Measurements from ENCODE around the gene SAMD1. TPM values are rescaled to one million over a fixed set of nuclear protein-coding genes. Genes with fewer than 3 reads are reported as not detected.

The SAMD1 gene
- total RNA-seq (2022; extraction: Qiagen RNA extraction; ENCODE audit: low read depth) = 30.5 to 45.6 TPM (median 39.2 TPM) in 5 replicates

GRCh38 chr19:14090509-14091080, at the start of gene SAMD1:
Gene SAMD1 (minus strand): TSS chr19:14090751.

GRCh38 chr19:14136509-14137281, 46.1 kb upstream of the SAMD1 start, which contains the start of gene ASF1B:
Gene ASF1B (minus strand): TSS chr19:14136589. CDS start chr19:14136456, 133 bp downstream.

GRCh38 chr19:14117668-14118164, 27.2 kb upstream of the SAMD1 start, which contains the start of gene PRKACA:
Gene PRKACA (minus strand): TSS chr19:14117762. CDS start chr19:14117547, 215 bp downstream.

GRCh38 chr19:14085309-14085995, 5.1 kb downstream of the SAMD1 start, which contains the start of gene C19orf67:
Gene C19orf67 (minus strand): TSS chr19:14085783. CDS start chr19:14085627, 156 bp downstream.

GRCh38 chr19:14072535-14073260, 17.9 kb downstream of the SAMD1 start, which contains the start of gene MISP3:
Gene MISP3 (plus strand): TSS chr19:14072786. CDS start chr19:14073310, 524 bp downstream.

GRCh38 chr19:14061751-14062557, 28.6 kb downstream of the SAMD1 start, which contains the start of gene PALM3:
Gene PALM3 (minus strand): TSS chr19:14062076. CDS start chr19:14061980, 96 bp downstream.

Other genes with a start within 250 kb of the SAMD1 start
- gene NANOS3, start 213.6 kb downstream of the SAMD1 start, total RNA-seq (2022; extraction: Qiagen RNA extraction; ENCODE audit: low read depth) = 1.3 to 4.2 TPM (median 2.6 TPM) in 5 replicates
- 0.16 to 0.62 TPM (median 0.39 TPM) in 5 replicates for gene BRME1, start 184.6 kb downstream of the SAMD1 start, total RNA-seq (2022; extraction: Qiagen RNA extraction; ENCODE audit: low read depth)
- gene CC2D1A, start 184.6 kb downstream of the SAMD1 start, total RNA-seq (2022; extraction: Qiagen RNA extraction; ENCODE audit: low read depth) = 7.6 to 10.6 TPM (median 9.4 TPM) in 5 replicates
- 0.49 to 1.2 TPM (median 0.80 TPM) in 5 replicates for gene PODNL1, start 152.3 kb downstream of the SAMD1 start, total RNA-seq (2022; extraction: Qiagen RNA extraction; ENCODE audit: low read depth)
- 13.5 to 21.8 TPM (median 19.8 TPM) in 5 replicates for gene DCAF15, start 138.2 kb downstream of the SAMD1 start, total RNA-seq (2022; extraction: Qiagen RNA extraction; ENCODE audit: low read depth)
- gene RFX1, start 84.4 kb downstream of the SAMD1 start, total RNA-seq (2022; extraction: Qiagen RNA extraction; ENCODE audit: low read depth) = 3.1 to 6.5 TPM (median 5.4 TPM) in 5 replicates
- not detected in 5 replicates for gene RLN3, start 62.6 kb downstream of the SAMD1 start, total RNA-seq (2022; extraction: Qiagen RNA extraction; ENCODE audit: low read depth)
- 9.2 to 10.6 TPM (median 9.8 TPM) in 5 replicates for gene IL27RA, start 59.0 kb downstream of the SAMD1 start, total RNA-seq (2022; extraction: Qiagen RNA extraction; ENCODE audit: low read depth)
- gene PALM3, start 28.7 kb downstream of the SAMD1 start, total RNA-seq (2022; extraction: Qiagen RNA extraction; ENCODE audit: low read depth) = 1.3 to 2.6 TPM (median 1.9 TPM) in 5 replicates
- gene MISP3, start 18.0 kb downstream of the SAMD1 start, total RNA-seq (2022; extraction: Qiagen RNA extraction; ENCODE audit: low read depth) = 2.2 to 4.8 TPM (median 4.3 TPM) in 5 replicates
- gene C19orf67, start 5.0 kb downstream of the SAMD1 start, total RNA-seq (2022; extraction: Qiagen RNA extraction; ENCODE audit: low read depth) = not detected in 5 replicates
- gene PRKACA, start 27.0 kb upstream of the SAMD1 start, total RNA-seq (2022; extraction: Qiagen RNA extraction; ENCODE audit: low read depth) = 31.1 to 34.9 TPM (median 33.2 TPM) in 5 replicates
- gene ASF1B, start 45.8 kb upstream of the SAMD1 start, total RNA-seq (2022; extraction: Qiagen RNA extraction; ENCODE audit: low read depth) = 29.7 to 37.1 TPM (median 33.0 TPM) in 5 replicates
- gene ADGRL1, start 115.4 kb upstream of the SAMD1 start, total RNA-seq (2022; extraction: Qiagen RNA extraction; ENCODE audit: low read depth) = 2.2 to 2.9 TPM (median 2.8 TPM) in 5 replicates